Measurements from ENCODE around the gene CFAP52. TPM values are rescaled to one million over a fixed set of nuclear protein-coding genes. Genes with fewer than 3 reads are reported as not detected.

CFAP52 gene
- total and polyA plus RNA-seq, 4 donors, result 3.8 to 28.8 (median 19.5) TPM

GRCh38 chr17:9575381-9576101, 901 bp upstream of the CFAP52 start, which contains the start of gene STX8:
Gene STX8, minus strand, starts transcription at chr17:9575820. Its CDS starts 12 bp downstream, at chr17:9575808.
- peak; percentile 85 for ATAC-seq (ENCODE audit: insufficient read depth, low FRiP score)
- Histone ChIP-seq H3K4me3 (peak within 1 kb of the TSS; percentile 79), H3K27ac (ENCODE audit: low read depth in 1 of 2, low read length in 1 of 2) (peak within 1 kb of the TSS in 1 of 2 donors; percentile 27), H3K9ac (ENCODE audit: insufficient read depth in 1 of 2, low read length in 2 of 2) (peak within 1 kb of the TSS in 1 of 2 donors; percentile 63), H3K9me3 (ENCODE audit: control insufficient read depth in 4 of 4, insufficient read depth in 3 of 4, low read length in 3 of 4) (no peaks in the 10 kb centered on the region), H3K4me1 (ENCODE audit: control insufficient read depth in 5 of 5, insufficient read depth in 5 of 5, low read length in 5 of 5) (peaks cover 0 to 16% (median 4%) of the 10 kb centered on the region in 5 donors), H3K36me3 (ENCODE audit: control insufficient read depth in 4 of 4, insufficient read depth in 4 of 4, low read length in 4 of 4) (peaks cover 0 to 2% (median under 1%) of the 10 kb centered on the region in 4 donors), H3K27me3 (ENCODE audit: control insufficient read depth in 3 of 3, insufficient read depth in 3 of 3, low read length in 2 of 3) (no peaks in the 10 kb centered on the region)
- TF ChIP-seq CTCF (IDR thresholded peaks at IDR 0.05; ENCODE audit: control extremely low read depth, extremely low read depth), result no peak
- DNase-seq, result peak; percentile 88 to 93 (median 93)
- WGBS, 2 donors, result 1% methylated on average over 42 of the region's 42 CpGs

GRCh38 chr17:9577373-9577709, 899 bp downstream of the CFAP52 start:
- Histone ChIP-seq H3K9me3 (ENCODE audit: control insufficient read depth in 4 of 4, insufficient read depth in 3 of 4, low read length in 3 of 4) (no peaks in the 10 kb centered on the region), H3K9ac (ENCODE audit: insufficient read depth in 1 of 2, low read length in 2 of 2) (no peak overlapping the region), H3K4me3 (no peak overlapping the region), H3K27ac (ENCODE audit: low read depth in 1 of 2, low read length in 1 of 2) (no peak overlapping the region), H3K4me1 (ENCODE audit: control insufficient read depth in 5 of 5, insufficient read depth in 5 of 5, low read length in 5 of 5) (peaks cover 0 to 16% (median 4%) of the 10 kb centered on the region in 5 donors), H3K36me3 (ENCODE audit: control insufficient read depth in 4 of 4, insufficient read depth in 4 of 4, low read length in 4 of 4) (no peaks in the 10 kb centered on the region), H3K27me3 (ENCODE audit: control insufficient read depth in 3 of 3, insufficient read depth in 3 of 3, low read length in 2 of 3) (peaks cover 0 to 6% (median 0%) of the 10 kb centered on the region in 3 donors)
- no peak for TF ChIP-seq CTCF (IDR thresholded peaks at IDR 0.05; ENCODE audit: control extremely low read depth, extremely low read depth)
- ATAC-seq (ENCODE audit: insufficient read depth, low FRiP score), result no peak
- DNase-seq, result no peak
- 7 to 16% methylated on average over 4 of the region's 4 CpGs for whole genome bisulfite sequencing, 2 donors

- 95 to 96% methylated on average over 10 of the region's 10 CpGs for WGBS, 2 donors
- Histone ChIP-seq H3K4me3 (no peak overlapping the region), H3K9me3 (ENCODE audit: control insufficient read depth in 4 of 4, insufficient read depth in 3 of 4, low read length in 3 of 4) (peaks cover 0 to 2% (median 0%) of the 10 kb centered on the region in 4 donors), H3K9ac (ENCODE audit: insufficient read depth in 1 of 2, low read length in 2 of 2) (no peak overlapping the region), H3K36me3 (ENCODE audit: control insufficient read depth in 4 of 4, insufficient read depth in 4 of 4, low read length in 4 of 4) (no peaks in the 10 kb centered on the region), H3K27ac (ENCODE audit: low read depth in 1 of 2, low read length in 1 of 2) (no peak overlapping the region), H3K27me3 (ENCODE audit: control insufficient read depth in 3 of 3, insufficient read depth in 3 of 3, low read length in 2 of 3) (no peaks in the 10 kb centered on the region), H3K4me1 (ENCODE audit: control insufficient read depth in 5 of 5, insufficient read depth in 5 of 5, low read length in 5 of 5) (no peaks in the 10 kb centered on the region)
- no peak for TF ChIP-seq CTCF (IDR thresholded peaks at IDR 0.05; ENCODE audit: control extremely low read depth, extremely low read depth)
- ATAC-seq (ENCODE audit: insufficient read depth, low FRiP score) (no peak), DNase-seq (no peak)
Observed at GRCh38 chr17:9587969-9588656, 11.7 kb downstream of the CFAP52 start.

Measured in lung (tissue), 12 donors.